GM19043 (cell line): Measurements from ENCODE around the gene TMEM170B.

Source experiments
- ATAC-seq: cut with Tn5 transposase; IDR thresholded peaks from one replicate; pipeline ENCODE4 v1.9.1; 2021; ENCODE audit warnings: low read depth; ENCODE audit not compliant: unreplicated experiment

The TMEM170B gene

DNA sequence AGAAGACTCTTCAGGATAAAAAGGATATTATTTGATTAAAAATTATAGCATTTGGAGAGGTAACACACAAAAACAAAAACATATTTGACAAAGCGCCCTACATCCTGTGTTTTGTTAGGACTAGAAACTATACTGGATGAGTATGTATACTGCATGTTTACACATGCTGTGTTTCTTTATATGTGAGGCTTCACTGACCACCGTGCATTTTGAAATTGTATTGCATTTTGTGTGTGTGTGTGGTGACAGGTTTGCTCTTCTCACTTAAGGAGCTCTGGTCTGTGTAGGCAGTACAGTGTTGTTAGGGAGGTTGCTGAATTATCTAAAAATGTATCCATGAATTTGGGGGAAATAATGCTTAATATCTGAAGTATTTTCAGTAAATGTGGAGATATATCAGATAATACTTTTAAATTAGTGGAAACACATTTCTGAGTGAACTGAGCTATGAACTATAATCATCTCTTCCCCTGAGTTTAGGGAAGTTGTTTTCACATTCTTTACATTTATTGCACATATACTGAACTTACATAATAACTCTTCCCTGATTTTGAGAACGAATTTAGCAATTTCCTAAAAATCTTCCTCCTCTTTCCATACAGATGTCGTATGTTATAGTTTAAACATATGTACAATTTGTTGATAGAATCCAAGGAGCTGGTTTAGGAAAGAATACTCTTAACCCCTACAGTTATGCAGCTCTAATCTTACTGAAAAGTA lies 43.3 kb downstream of the TMEM170B start:
- no peak for ATAC-seq

- ATAC-seq, result no peak
Measured at GRCh38 chr6:11584244-11584643, 46.7 kb downstream of the TMEM170B start.

DNA sequence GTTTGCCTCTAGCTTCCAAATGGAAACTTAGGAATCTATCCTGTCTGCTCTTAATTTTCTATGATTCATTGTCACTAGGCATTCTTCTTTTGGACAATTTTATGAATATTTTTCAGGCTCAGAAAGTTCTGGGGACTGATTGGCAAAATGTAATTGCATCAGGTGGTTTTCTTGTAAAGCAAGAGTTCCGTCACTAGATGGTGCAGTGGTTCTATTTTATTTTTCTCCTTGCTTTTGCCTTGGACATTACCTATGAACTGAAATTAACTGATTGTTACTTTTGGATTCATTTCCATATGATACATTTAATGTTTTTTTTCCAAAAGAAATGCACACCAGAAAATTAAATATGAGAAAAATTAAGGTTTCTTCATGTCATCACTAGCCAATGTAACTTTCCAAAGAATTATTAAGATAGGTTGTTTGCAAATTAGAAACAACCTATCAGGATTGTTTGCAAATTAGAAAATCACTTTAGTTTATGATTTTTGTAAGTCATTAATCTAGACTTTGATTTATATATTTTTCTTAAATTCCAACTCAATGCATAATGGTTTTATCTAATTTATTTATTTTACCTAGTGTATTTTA lies 48.0 kb downstream of the TMEM170B start:
- ATAC-seq, result no peak

GRCh38 chr6:11586117-11586516 lies 48.6 kb downstream of the TMEM170B start:
- ATAC-seq, result no peak

DNA sequence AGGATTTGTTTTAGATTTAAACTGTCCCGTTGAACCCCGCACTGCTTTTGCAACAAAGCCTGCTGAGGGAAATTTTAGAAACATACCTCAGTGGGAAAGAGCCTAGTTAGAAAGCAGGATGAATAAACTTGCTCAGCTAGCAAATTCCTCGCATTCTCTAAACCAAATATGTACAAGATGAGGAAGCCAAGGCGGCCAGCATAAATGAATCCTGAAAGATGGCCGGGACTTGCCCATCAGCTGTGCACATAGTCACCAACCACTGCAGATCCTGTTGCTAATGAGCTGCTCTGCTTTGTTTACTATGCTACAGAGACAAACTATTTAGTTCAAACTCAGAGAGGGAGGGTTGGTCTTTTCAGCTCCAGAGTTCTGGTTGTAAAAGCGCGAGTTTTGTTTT lies 49.0 kb downstream of the TMEM170B start:
- ATAC-seq, result no peak

DNA sequence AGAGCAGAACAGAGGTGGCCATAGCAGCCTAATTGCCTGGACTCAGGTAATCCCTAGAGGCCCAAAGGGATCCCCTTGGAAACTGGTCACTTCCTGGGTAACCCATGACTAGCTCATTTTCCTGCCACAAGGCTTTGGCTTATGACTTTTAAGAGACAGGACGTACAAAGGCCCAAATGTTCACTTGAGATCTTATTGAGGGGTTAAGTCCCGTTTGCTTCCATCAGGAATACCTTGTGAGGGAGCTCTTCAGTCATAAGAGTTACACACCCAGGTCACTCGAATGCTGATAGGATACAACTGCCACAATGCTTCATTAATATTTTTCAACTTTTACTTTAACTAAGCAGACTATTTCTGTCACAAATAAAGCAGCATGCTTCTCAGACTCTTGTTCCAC lies 51.7 kb downstream of the TMEM170B start:
- no peak for ATAC-seq

DNA sequence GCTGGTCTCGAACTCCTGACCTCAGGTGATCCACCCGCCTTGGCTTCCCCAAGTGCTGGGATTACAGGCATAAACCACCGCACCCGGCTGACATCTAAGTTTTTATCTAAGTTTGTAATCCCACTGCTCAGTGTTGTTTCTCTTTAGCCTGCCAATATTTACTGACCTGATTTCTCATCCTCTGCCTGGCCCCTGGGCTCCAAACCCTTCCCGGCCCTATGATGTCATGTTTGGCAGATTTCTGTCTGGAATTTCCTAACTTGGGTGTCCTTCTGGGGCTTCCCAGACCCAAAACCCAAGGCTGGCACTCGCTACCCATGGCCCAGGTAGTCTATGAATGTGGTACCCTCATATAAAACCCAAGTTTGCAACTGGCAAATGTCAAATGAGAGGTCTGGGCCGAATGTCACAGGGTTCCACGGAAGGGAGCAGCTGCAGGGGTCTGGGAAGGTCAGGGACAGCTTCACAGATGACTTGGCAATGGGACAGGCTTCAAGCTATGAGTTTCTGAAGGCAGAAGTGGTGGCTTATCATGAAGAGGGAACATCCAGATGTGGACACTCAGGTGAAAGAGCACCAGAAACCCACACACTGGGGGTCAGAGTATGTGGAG lies 54.9 kb downstream of the TMEM170B start:
- no peak for ATAC-seq

DNA sequence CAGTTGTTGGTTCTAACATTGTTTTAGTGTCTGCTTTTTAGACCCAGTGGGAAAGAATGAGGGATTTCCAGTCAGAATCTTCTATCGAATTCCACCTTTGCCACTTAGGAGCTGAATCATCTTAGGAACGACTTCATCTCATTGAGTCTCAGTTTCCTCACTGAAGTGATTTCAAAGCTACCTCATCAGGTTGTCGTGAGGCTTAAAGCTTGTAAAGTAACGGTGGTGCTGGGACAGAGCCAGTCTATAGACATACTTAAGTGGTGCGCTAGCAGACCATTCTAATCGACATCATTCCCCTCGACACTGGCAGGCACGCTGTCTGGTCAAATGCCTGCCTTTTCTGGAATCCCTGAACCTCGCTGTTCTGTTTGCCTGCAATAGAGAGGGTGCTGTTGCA lies 55.5 kb downstream of the TMEM170B start:
- ATAC-seq, result no peak

GRCh38 chr6:11595903-11596302 lies 58.4 kb downstream of the TMEM170B start:
- no peak for ATAC-seq

GRCh38 chr6:11596640-11597237 lies 59.2 kb downstream of the TMEM170B start:
- no peak for ATAC-seq

DNA sequence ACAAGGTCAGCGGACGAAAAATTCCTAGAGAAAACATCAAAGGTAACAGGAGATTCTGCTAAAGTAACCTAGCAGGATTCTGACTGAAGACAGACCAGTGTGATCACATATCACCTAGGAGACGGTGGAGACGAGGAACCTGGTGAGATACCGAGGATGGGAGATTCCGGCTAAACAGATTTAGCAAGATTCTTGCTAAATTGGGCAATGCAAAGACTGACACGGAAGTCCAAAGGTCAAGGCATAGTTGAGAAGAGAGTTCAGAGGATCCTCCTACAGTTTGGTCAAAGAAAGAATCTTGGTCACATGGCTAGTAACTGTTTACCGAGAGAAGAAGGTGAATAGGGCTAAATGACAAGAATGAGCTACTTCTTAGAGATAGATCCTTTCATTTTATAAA lies 61.1 kb downstream of the TMEM170B start:
- ATAC-seq, result no peak

- no peak for ATAC-seq
Measured at GRCh38 chr6:11600251-11600650, 62.7 kb downstream of the TMEM170B start.

GRCh38 chr6:11601776-11602605 lies 64.4 kb downstream of the TMEM170B start:
- no peak for ATAC-seq

GRCh38 chr6:11604215-11604614 lies 66.7 kb downstream of the TMEM170B start:
- no peak for ATAC-seq

DNA sequence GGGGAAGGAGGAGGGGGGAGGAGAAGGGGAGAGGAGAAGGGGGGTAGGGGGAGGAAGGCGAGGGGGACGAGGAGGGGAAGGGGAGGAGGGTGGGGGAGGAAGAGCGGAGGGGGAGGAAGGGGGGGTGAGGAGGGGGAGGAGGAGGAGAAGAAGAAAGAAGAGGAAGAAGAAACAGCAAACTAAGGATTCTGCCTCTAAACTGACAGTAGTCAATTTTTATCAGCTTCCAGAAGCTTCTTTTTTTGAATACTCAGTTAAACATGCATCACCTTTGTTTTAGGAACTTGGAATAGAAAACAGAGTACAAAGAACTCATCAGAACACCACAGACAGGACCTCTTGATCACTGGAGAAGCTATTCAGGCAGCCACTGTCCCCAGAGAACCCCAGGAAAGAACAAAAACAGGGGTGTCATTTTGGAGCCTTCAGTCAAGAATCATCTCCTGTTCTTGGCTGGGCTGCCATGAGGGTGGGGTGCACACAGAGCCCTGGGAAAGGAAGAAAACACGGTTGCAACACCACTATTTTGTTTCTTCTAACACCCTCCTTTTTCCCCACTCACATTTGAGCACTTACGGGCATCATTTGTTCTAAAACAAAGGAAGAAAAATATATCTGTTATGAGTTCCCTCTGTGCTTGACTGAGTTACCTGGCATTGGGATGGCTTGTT lies 67.4 kb downstream of the TMEM170B start:
- no peak for ATAC-seq

GRCh38 chr6:11605507-11605905 lies 68.0 kb downstream of the TMEM170B start:
- ATAC-seq, result no peak

DNA sequence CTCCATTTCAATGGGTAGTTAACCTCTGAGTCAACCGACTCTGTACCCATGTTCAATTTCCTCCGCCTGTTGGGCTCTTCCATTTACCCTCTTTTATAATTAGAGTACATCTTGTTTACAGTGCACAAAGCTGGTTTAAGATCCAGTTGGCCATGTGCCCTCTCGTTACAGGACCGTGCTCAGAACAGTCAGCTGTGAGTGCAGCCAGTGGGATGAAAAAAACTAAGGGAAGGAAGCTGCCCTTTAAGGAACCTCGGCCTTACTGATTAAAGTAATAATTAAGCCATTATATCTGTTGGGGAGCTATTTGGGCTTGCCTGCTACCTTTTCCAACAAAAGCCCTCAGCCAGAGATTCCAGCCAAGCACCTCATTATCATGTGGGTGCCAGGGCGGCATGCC lies 68.8 kb downstream of the TMEM170B start:
- no peak for ATAC-seq

DNA sequence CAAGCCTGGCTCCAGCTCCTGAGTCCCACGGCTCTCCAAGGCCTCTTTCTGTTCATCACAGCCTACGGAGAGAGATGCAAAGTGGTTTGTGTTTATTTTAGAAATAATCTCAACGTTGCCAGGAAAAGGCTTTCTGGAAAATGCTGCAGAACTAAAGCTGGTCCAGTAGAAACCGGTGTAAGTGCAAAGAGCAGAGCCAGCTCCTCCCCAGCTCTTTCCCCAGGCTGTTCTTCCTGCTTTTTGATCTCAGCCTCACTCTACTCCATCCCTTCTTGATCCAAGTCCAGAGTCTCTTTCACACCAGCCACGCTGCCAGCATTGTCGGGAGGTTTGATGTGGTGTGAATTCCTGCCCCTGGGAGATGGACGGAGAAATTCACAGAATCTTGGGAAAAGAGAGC lies 69.8 kb downstream of the TMEM170B start:
- no peak for ATAC-seq

DNA sequence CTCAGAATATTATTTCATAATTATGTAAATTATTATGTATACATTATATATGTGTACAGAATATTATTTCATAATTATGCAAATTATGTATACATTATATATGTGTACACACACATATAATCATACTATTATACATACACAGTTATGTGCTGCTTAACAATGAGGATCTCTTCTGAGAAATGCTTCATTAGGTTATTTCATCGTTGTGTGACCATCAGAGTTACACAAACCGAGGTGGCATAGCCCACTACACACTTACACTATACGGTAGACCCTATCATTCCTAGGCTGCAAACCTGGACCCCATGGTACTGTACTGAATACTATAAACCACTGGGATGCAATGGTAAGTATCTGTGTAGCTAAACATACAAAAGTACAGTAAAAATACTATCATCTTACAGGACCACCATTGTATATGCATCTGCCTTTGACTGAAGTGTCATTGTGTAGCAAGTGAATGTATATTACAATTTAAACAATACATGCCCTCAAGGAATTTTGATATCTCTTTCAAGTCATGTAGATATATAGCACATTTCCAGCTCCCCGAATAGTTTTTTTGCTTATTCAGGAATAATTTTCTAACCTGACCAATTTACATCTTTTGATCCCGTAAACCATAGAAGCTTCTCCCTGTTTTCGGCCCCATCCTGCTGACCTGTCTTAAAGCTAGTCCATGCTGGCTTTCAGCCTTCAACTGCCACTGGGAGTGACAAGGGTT lies 71.2 kb downstream of the TMEM170B start:
- ATAC-seq, result no peak
